Measurements from ENCODE around the gene CLINT1.

- TF ChIP-seq CTCF (IDR thresholded peaks at IDR 0.05) (no peak), POLR2AphosphoS5 (IDR thresholded peaks at IDR 0.05) (no peak), POLR2A (IDR thresholded peaks at IDR 0.05) (no peak), EP300 (IDR thresholded peaks at IDR 0.05) (no peak)
Observed at GRCh38 chr5:157836121-157836753, 22.7 kb downstream of the CLINT1 start.

Data from suprapubic skin (tissue), 4 donors.